HL-60 (cell line): ENCODE results near the gene CLSTN2.

Source experiments
- DNase-seq, 2 experiments: peaks; one replicate each; pipeline ENCODE4 v3.0.0-alpha.2; 2010 to 2020; ENCODE audit warnings: low read depth in 1 of 2, low spot score in 1 of 2
- H3K27ac ChIP-seq: fragments of 250-450 bp; sonication (Bioruptor Pico); replicated peaks from 2 replicates; pipeline ENCODE4 v1.5.1; 2020; ENCODE audit warnings: mild to moderate bottlenecking, moderate library complexity
- H3K27me3 ChIP-seq: fragments of 250-450 bp; sonication (Bioruptor Pico); 2 replicates; pipeline ENCODE4 v1.5.1; 2021; ENCODE audit warnings: mild to moderate bottlenecking, moderate library complexity; ENCODE audit not compliant: insufficient read depth, poor library complexity, severe bottlenecking
- H3K4me3 ChIP-seq: replicated peaks from 2 replicates; pipeline ENCODE4 v1.5.1; 2011; ENCODE audit warnings: mild to moderate bottlenecking, control low read depth, low read length; ENCODE audit not compliant: insufficient read depth
- GABPA ChIP-seq: IDR thresholded peaks from 2 replicates; pipeline ENCODE4 v1.6.1; 2012; ENCODE audit warnings: low read depth
- POLR2AphosphoS5 ChIP-seq: IDR thresholded peaks from 2 replicates; pipeline ENCODE4 v1.6.1; 2012; ENCODE audit warnings: low read depth
- SPI1 ChIP-seq: IDR thresholded peaks from 2 replicates; pipeline ENCODE4 v1.6.1; 2012; ENCODE audit warnings: low read depth, mild to moderate bottlenecking, borderline replicate concordance
- TF ChIP-seq, protein P1 (sequence below): IDR thresholded peaks from one replicate; pipeline ENCODE4 v1.5.1; 2011; ENCODE audit warnings: low read length, control low read depth, inconsistent platforms; ENCODE audit not compliant: insufficient read depth
- TF ChIP-seq, protein P2 (sequence below): IDR thresholded peaks from 2 replicates; pipeline ENCODE4 v1.6.1; 2012; ENCODE audit warnings: low read depth; ENCODE audit not compliant: insufficient replicate concordance

Gene CLSTN2

DNA sequence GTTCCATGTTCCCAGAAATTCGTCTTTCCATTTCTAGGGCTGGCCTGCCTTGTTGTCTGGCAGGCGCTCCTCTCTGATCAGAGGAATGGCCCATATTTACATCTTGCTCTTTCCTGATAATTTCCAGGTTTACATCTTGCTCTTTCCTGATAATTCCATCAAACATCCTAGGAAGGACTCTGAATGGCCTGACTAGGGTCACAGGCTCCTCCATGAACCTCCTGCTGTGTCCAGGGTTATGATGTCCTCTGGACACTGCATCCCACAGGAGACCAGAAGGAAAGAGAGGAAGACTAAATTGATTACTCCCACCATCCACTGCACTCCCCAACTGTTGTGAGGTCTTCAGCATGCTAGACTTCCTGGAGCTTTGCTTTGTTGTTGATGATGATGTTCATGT is 75.4 kb downstream of the CLSTN2 start:
- Histone ChIP-seq H3K4me3 (no peak overlapping the region), H3K27me3 (peaks cover 2% of the 10 kb centered on the region), H3K27ac (no peak overlapping the region)
- TF ChIP-seq, protein P1, sequence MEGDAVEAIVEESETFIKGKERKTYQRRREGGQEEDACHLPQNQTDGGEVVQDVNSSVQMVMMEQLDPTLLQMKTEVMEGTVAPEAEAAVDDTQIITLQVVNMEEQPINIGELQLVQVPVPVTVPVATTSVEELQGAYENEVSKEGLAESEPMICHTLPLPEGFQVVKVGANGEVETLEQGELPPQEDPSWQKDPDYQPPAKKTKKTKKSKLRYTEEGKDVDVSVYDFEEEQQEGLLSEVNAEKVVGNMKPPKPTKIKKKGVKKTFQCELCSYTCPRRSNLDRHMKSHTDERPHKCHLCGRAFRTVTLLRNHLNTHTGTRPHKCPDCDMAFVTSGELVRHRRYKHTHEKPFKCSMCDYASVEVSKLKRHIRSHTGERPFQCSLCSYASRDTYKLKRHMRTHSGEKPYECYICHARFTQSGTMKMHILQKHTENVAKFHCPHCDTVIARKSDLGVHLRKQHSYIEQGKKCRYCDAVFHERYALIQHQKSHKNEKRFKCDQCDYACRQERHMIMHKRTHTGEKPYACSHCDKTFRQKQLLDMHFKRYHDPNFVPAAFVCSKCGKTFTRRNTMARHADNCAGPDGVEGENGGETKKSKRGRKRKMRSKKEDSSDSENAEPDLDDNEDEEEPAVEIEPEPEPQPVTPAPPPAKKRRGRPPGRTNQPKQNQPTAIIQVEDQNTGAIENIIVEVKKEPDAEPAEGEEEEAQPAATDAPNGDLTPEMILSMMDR = no peak
- TF ChIP-seq POLR2AphosphoS5 (no peak), GABPA (no peak), SPI1 (no peak)
- TF ChIP-seq, protein P2, sequence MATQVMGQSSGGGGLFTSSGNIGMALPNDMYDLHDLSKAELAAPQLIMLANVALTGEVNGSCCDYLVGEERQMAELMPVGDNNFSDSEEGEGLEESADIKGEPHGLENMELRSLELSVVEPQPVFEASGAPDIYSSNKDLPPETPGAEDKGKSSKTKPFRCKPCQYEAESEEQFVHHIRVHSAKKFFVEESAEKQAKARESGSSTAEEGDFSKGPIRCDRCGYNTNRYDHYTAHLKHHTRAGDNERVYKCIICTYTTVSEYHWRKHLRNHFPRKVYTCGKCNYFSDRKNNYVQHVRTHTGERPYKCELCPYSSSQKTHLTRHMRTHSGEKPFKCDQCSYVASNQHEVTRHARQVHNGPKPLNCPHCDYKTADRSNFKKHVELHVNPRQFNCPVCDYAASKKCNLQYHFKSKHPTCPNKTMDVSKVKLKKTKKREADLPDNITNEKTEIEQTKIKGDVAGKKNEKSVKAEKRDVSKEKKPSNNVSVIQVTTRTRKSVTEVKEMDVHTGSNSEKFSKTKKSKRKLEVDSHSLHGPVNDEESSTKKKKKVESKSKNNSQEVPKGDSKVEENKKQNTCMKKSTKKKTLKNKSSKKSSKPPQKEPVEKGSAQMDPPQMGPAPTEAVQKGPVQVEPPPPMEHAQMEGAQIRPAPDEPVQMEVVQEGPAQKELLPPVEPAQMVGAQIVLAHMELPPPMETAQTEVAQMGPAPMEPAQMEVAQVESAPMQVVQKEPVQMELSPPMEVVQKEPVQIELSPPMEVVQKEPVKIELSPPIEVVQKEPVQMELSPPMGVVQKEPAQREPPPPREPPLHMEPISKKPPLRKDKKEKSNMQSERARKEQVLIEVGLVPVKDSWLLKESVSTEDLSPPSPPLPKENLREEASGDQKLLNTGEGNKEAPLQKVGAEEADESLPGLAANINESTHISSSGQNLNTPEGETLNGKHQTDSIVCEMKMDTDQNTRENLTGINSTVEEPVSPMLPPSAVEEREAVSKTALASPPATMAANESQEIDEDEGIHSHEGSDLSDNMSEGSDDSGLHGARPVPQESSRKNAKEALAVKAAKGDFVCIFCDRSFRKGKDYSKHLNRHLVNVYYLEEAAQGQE = no peak
- no peak for DNase-seq

DNA sequence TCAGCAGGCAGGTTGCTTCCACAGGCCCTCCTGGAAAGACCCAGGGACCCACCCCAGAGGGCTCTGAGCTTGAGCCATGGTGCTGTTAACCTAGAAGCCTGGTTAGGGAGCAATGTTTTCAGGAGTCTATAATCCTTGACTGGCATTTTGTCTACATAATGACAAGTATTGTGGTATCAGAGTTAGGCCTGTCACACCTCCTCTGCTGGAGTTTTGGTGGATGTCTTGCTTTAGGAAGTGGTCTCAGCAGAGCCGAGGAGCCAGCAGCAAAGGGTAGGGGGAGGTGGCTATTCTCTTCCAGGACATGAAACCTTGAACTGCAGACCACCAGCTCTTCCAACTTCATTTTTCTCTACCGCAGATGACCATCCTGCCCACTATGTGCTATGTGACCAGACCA is 76.1 kb downstream of the CLSTN2 start:
- DNase-seq = no peak
- H3K27ac ChIP-seq = no peak overlapping the region
- TF ChIP-seq, protein P2 = no peak
- TF ChIP-seq POLR2AphosphoS5 = no peak
- H3K4me3 ChIP-seq = no peak overlapping the region
- H3K27me3 ChIP-seq = peaks cover 2% of the 10 kb centered on the region

DNA sequence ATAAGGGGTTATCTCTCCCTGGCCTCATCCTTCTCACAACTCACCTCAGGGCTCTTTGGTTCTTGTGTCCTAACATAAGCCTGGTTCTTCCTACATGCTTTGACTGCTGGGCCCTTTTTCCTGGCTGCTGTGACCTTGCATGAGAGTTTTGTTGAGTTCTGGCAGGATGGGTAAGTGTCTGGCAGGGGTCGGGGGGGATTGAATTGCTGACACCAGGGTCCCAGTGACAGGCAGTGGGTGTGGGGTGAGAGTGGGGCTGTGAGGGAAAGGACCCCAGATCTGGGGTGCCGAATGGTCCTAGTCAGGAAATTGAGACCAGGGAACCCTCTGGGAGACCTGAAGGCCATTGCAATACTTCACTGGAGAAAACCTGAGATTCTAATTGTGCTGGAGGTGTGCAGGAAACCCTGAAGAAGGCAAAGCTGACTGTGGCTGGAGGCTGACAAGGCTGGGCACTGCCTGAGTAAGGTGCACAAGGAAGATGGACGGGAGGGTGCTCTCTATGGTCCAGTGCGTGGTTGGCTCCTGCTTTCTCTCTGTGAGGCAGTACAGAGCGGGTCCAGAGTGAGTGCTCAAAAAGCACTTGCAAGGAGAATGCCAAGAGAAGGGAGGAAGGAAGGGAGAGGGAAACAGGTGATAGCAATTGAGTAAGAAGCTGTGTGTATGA is 76.8 kb downstream of the CLSTN2 start:
- DNase-seq = no peak
- Histone ChIP-seq H3K27me3 (peaks cover 2% of the 10 kb centered on the region), H3K27ac (no peak overlapping the region), H3K4me3 (no peak overlapping the region)
- no peak for TF ChIP-seq GABPA
- TF ChIP-seq POLR2AphosphoS5 = no peak
- TF ChIP-seq, protein P2 = no peak
- no peak for TF ChIP-seq SPI1
- TF ChIP-seq, protein P1 = no peak
